Effector CD8-positive, alpha-beta T cell (primary cell): ENCODE measurements around the gene ATP8A2.

Source experiments
- DNase-seq: peaks from one replicate; lab custom pipeline; 2025; lab: John Stamatoyannopoulos, UW

ATP8A2 gene

GRCh38 chr13:25625414-25625813, 253.6 kb downstream of the ATP8A2 start:
- DNase-seq: no peak

- no peak for DNase-seq
Observed at GRCh38 chr13:25630329-25630900, 258.6 kb downstream of the ATP8A2 start.

GRCh38 chr13:25632166-25632888, 260.6 kb downstream of the ATP8A2 start:
- DNase-seq: no peak

- DNase-seq: no peak
Observed at GRCh38 chr13:25633093-25633492, 261.3 kb downstream of the ATP8A2 start.

- no peak for DNase-seq
Observed at GRCh38 chr13:25645681-25646080, 273.9 kb downstream of the ATP8A2 start.

GRCh38 chr13:25649001-25649633, 277.3 kb downstream of the ATP8A2 start:
- no peak for DNase-seq

- DNase-seq: no peak
Observed at GRCh38 chr13:25652764-25653163, 281.0 kb downstream of the ATP8A2 start.

GRCh38 chr13:25654322-25654721, 282.5 kb downstream of the ATP8A2 start:
- DNase-seq: no peak

GRCh38 chr13:25657157-25657556, 285.4 kb downstream of the ATP8A2 start:
- no peak for DNase-seq

- no peak for DNase-seq
Observed at GRCh38 chr13:25659091-25659795, 287.5 kb downstream of the ATP8A2 start.

- no peak for DNase-seq
Observed at GRCh38 chr13:25660996-25661395, 289.2 kb downstream of the ATP8A2 start.

GRCh38 chr13:25662516-25662915, 290.7 kb downstream of the ATP8A2 start:
- DNase-seq: no peak

- no peak for DNase-seq
Observed at GRCh38 chr13:25668345-25668744, 296.6 kb downstream of the ATP8A2 start.

GRCh38 chr13:25673711-25674110, 301.9 kb downstream of the ATP8A2 start:
- no peak for DNase-seq

GRCh38 chr13:25674371-25674770, 302.6 kb downstream of the ATP8A2 start:
- no peak for DNase-seq

GRCh38 chr13:25675060-25675459, 303.3 kb downstream of the ATP8A2 start:
- DNase-seq: no peak

GRCh38 chr13:25677956-25678355, 306.2 kb downstream of the ATP8A2 start:
- DNase-seq: no peak

- DNase-seq: no peak
Observed at GRCh38 chr13:25678398-25678797, 306.6 kb downstream of the ATP8A2 start.

GRCh38 chr13:25679159-25679558, 307.4 kb downstream of the ATP8A2 start:
- no peak for DNase-seq

GRCh38 chr13:25679936-25680335, 308.2 kb downstream of the ATP8A2 start:
- no peak for DNase-seq

- no peak for DNase-seq
Observed at GRCh38 chr13:25682276-25682675, 310.5 kb downstream of the ATP8A2 start.

- DNase-seq: no peak
Observed at GRCh38 chr13:25683056-25683455, 311.3 kb downstream of the ATP8A2 start.
